Ovary (tissue), 3 donors: ENCODE results near the gene MRAS.

ENCODE experiments used
- CTCF ChIP-seq, 3 donors: fragments of 450-650 bp in 2 of 3; fragments of 200-600 bp in 1 of 3; IDR thresholded peaks; one replicate each; pipeline versions ENCODE4 v1.5.1 to v1.8.0; 2016 to 2022; ENCODE audit warnings: antibody characterized with exemption in 3 of 3, mild to moderate bottlenecking in 1 of 3
- EP300 ChIP-seq: sonication (generic); formaldehyde crosslinking; IDR thresholded peaks from one replicate; pipeline ENCODE4 v1.6.1; 2017; ENCODE audit warnings: antibody characterized with exemption
- donor health status: DM: no; HTN: no; CAD: no.

GRCh38 chr3:138300647-138301046, 47.7 kb upstream of the MRAS start:
- TF ChIP-seq CTCF (IDR thresholded peaks at IDR 0.05) (no peak), EP300 (no peak)
